Thoracic aorta (tissue), 2 donors: ENCODE measurements around the gene FOXO3. TPM values are rescaled to one million over a fixed set of nuclear protein-coding genes. Genes with fewer than 3 reads are reported as not detected.
"Not testable (repeated sequence)": the region's sequence is repeated elsewhere in the genome, so short reads cannot be mapped to it uniquely, and the experiment has no call there.

Experiments
- ATAC-seq: fragments of 150-250 bp; one replicate; pipeline ENCODE4 v1.8.0; 2017; ENCODE audit warnings: low read depth; ENCODE audit not compliant: insufficient number of reproducible peaks, low FRiP score
- DNase-seq: peaks from one replicate; pipeline ENCODE4 v3.0.0-alpha.2; 2020; ENCODE audit warnings: low spot score
- H3K27ac ChIP-seq, 2 donors: fragments of 200-600 bp; sonication (generic); 1 replicate in 1 of 2; 2 replicates in 1 of 2; pipeline ENCODE4 v1.5.1; 2016; ENCODE audit warnings: mild to moderate bottlenecking in 2 of 2, moderate library complexity in 2 of 2
- H3K27me3 ChIP-seq: fragments of 200-600 bp; sonication (generic); replicated peaks from 2 replicates; pipeline ENCODE4 v1.6.0; 2016; ENCODE audit warnings: mild to moderate bottlenecking; ENCODE audit not compliant: insufficient read depth
- H3K36me3 ChIP-seq: fragments of 200-600 bp; sonication (generic); one replicate; pipeline ENCODE4 v1.5.1; 2016
- H3K4me1 ChIP-seq, 2 donors: fragments of 200-600 bp; sonication (generic); 1 replicate in 1 of 2; 2 replicates in 1 of 2; pipeline versions ENCODE4 v1.5.1 to v1.6.0; 2016; ENCODE audit warnings: low read depth in 2 of 2, mild to moderate bottlenecking in 1 of 2; ENCODE audit not compliant: control insufficient read depth in 1 of 2
- H3K4me3 ChIP-seq: fragments of 200-600 bp; sonication (generic); 2 replicates; pipeline ENCODE4 v1.5.1; 2016; ENCODE audit warnings: mild to moderate bottlenecking
- H3K9me3 ChIP-seq: fragments of 200-600 bp; sonication (generic); 2 replicates; pipeline ENCODE4 v1.5.1; 2016
- CTCF ChIP-seq: fragments of 200-600 bp; sonication (generic); IDR thresholded peaks from one replicate; pipeline ENCODE4 v1.5.1; 2019; ENCODE audit warnings: antibody characterized with exemption
- total RNA-seq, 2 donors: library from RNA; depleted of rRNA; stranded (reverse); fragments of >200 nt; gene quantifications; one replicate each; pipeline versions ENCODE4 v1.1.0 to v1.2.3, GENCODE V29; 2016

FOXO3 gene
- total RNA-seq, 2 donors from 2014 or later: 106 to 149 TPM

- no peaks in the 10 kb centered on the region for H3K36me3 ChIP-seq
- no peaks in the 10 kb centered on the region for H3K9me3 ChIP-seq
- DNase-seq (no peak), ATAC-seq (no peak)
- H3K27ac ChIP-seq: no peak overlapping the region
- H3K4me1 ChIP-seq: no peaks in the 10 kb centered on the region
- no peak for TF ChIP-seq CTCF
- no peaks in the 10 kb centered on the region for H3K27me3 ChIP-seq
- no peak overlapping the region for H3K4me3 ChIP-seq
Observed at GRCh38 chr6:108524528-108525248, 36.0 kb upstream of the FOXO3 start.

- ATAC-seq (no peak), DNase-seq (no peak)
- Histone ChIP-seq H3K4me1 (no peaks in the 10 kb centered on the region), H3K27me3 (no peaks in the 10 kb centered on the region), H3K9me3 (no peaks in the 10 kb centered on the region), H3K4me3 (no peak overlapping the region), H3K27ac (no peak overlapping the region), H3K36me3 (no peaks in the 10 kb centered on the region)
- TF ChIP-seq CTCF: peak; percentile 81
Observed at GRCh38 chr6:108526739-108527174, 34.0 kb upstream of the FOXO3 start.

- H3K36me3 ChIP-seq: no peaks in the 10 kb centered on the region
- ATAC-seq: no peak
- no peak for DNase-seq
- H3K9me3 ChIP-seq: no peaks in the 10 kb centered on the region
- no peaks in the 10 kb centered on the region for H3K4me1 ChIP-seq
- no peak overlapping the region for H3K27ac ChIP-seq
- H3K27me3 ChIP-seq: no peaks in the 10 kb centered on the region
- no peak for TF ChIP-seq CTCF
- no peak overlapping the region for H3K4me3 ChIP-seq
Observed at GRCh38 chr6:108528878-108529277, 31.8 kb upstream of the FOXO3 start.

- TF ChIP-seq CTCF: no peak
- Histone ChIP-seq H3K27ac (no peak overlapping the region), H3K36me3 (no peaks in the 10 kb centered on the region), H3K4me3 (no peak overlapping the region), H3K9me3 (no peaks in the 10 kb centered on the region), H3K4me1 (no peaks in the 10 kb centered on the region), H3K27me3 (no peaks in the 10 kb centered on the region)
- ATAC-seq (no peak), DNase-seq (no peak)
Observed at GRCh38 chr6:108531332-108531731, 29.4 kb upstream of the FOXO3 start.

GRCh38 chr6:108535114-108535742 is 25.5 kb upstream of the FOXO3 start:
- DNase-seq (no peak), ATAC-seq (no peak)
- Histone ChIP-seq H3K9me3 (peaks cover 3% of the 10 kb centered on the region), H3K4me3 (no peak overlapping the region), H3K36me3 (no peaks in the 10 kb centered on the region), H3K27ac (no peak overlapping the region), H3K4me1 (no peaks in the 10 kb centered on the region), H3K27me3 (no peaks in the 10 kb centered on the region)
- TF ChIP-seq CTCF: no peak

- not testable (repeated sequence) for ATAC-seq, H3K4me3 ChIP-seq, H3K4me1 ChIP-seq, H3K36me3 ChIP-seq, H3K27me3 ChIP-seq, H3K9me3 ChIP-seq, DNase-seq, H3K27ac ChIP-seq
Observed at GRCh38 chr6:108535920-108536535, 24.7 kb upstream of the FOXO3 start.
